Measurements from ENCODE around the gene ANKRD65.

GRCh38 chr1:1429671-1430073 lies 8.6 kb upstream of the ANKRD65 start:
- TF ChIP-seq CTCF (optimal IDR thresholded peaks at IDR 0.05 in 1 of 3, IDR thresholded peaks at IDR 0.05 in 1 of 3, conservative IDR thresholded peaks at IDR 0.05 in 1 of 3; ENCODE audit: extremely low read depth in 1 of 3, insufficient read depth in 2 of 3, low read length in 3 of 3) (no peak), EZH2 (IDR thresholded peaks at IDR 0.05; ENCODE audit: low read length) (no peak)
